NCI-H1694 treated with DMSO at 0.1 percent for 48 hours (cell line): Measurements from ENCODE around the gene FRG1.
"Not testable (repeated sequence)": the region's sequence is repeated elsewhere in the genome, so short reads cannot be mapped to it uniquely, and the experiment has no call there.

Experiments used
- DNase-seq: peaks from one replicate; lab custom pipeline; 2025; lab: John Stamatoyannopoulos, UW

The FRG1 gene

DNA sequence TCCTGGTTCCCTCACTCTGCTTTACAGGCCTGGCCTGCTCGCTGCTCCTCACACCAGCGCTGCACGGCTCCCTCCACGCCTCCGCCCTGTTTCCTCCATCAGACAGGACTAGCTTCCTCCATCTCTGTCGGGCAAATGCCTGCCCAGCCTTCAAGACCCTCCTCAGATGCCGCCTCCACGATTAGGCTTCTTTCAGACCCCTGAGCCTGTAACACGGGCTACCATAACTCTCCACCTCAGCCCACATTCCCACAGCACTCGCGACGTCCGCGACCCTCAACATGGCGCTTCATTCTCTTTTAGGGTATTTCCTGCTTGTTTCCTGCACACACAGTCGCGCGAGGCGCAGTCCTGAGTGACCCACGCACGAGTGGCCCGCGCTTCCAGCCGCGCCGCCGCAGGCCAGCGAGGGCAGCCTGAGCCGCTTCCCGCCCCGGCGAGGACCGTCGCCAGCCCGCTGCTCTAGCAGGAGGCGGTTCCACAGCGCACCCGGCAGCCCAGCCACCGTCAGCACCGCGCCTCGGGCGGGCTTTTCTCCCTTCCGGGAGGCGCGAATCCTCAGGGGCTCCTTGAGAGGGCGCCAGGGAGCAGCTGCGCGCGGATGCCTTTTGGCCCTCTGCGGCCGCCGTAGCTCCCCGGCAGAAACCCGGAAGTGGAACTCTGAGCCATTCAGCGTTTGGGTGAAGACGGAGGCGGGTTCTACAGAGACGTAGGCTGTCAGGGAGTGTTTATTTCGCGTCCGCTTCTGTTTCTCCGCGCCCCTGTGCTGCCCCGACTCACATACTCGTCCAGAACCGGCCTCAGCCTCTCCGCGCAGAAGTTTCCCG lies at the start of gene FRG1:
FRG1 (plus strand) TSS at position 695 of the 827 bp plus-strand sequence. CDS start 138 bp downstream, outside the sequence.
- DNase-seq = no peak

DNA sequence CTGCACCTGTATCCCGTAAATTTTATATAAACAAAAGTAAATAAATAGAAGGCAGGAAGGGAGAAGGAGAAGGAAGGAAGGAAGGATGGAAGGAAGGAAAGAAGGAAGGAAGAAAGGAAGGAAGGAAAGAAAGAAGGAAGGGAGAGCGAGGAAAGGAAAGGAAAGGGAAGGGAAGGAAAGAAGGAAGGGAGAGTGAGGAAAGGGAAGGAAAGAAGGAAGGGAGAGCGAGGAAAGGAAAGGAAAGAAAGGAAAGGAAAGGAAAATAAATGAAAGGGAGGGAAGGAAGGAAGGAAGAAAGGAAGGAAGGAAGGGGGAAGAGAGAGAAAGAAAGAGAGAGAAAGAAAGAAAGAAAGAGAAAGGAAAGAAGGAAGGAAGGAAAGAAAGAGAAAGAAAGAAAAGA lies 43.0 kb upstream of the FRG1 start:
- no peak for DNase-seq

- not testable (repeated sequence) for DNase-seq
Measured at GRCh38 chr4:189899481-189900015, 41.1 kb upstream of the FRG1 start.

DNA sequence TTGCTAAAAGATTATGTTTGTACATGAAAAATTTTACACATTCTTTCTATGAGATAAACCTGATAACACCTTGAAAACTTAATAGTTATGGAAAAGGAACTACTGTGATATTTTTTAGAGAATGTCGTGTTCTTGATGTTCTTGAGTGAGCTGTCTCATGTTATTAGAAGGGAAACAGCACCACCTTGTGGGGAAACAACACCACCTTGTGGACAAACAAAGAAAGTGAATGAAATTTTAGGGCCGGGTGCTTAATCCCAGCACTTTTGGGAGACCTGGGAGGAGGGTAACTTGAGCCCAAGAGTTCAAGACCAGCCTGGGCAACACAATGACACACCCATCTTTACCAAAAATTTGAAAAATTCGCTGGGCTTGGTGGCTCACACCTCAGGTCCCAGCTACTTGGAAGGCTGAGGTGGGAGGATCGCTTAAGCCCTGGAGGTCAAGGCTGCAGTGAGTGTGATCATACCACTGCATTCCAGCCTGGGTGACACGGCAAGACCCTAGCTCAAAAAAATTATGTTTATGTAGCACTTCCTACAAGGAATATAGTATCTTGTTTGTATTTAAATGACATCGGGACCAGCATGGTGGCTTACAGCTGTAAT lies 36.1 kb upstream of the FRG1 start:
- DNase-seq = not testable (repeated sequence)

DNA sequence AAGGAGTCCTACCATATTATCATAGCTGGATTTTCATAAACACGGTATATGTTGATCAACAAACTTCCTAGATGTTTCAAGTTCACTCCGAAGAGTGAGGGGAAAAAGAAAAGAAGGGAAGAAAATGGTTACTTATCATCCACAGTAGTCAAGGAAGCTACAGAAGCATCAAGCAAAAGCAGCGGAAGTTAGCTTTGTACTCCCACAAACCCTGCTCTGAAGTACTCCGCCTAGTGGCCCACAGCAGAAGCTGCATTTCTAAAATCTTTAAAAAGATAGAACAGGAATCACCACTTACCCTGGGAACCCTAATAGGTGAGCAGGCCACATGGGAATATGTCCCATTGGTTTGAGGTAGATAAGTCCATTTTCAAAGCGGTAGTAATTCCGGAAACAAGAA lies 28.5 kb upstream of the FRG1 start:
- DNase-seq = no peak

DNA sequence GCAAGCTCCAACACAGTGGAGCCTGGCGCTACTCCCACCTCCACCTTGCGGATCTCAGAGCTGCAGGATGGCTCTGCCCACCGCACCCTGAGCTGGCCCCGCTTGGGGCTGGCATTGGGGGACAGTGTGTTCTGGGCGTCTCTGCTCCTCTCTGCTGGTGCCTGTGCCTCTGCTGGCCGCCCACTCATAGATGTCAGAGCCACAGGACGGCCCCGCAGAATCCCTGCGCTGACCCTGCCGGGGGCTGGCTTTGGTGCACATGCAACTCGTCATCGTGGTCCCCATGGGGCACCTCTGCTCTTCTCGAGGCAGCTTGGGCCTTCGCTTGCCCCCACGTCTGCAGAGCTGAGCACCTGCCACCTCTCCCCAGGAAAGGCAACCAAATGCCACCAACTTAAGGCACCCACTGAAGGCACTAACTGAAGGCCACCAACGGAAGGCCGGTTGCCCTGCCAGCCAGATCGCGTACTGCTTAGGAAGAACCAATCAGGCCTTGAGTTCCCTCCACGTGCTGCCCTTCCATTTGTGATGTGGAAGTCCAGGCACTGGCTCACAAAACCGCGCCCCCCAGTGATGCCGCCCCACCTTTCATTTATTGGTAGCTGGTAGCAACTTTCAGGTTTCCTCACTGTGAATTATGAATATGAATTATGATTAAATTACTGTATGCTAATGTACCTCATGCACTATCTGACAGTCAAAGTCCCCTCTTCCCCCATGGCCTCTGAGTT lies 23.3 kb upstream of the FRG1 start:
- no peak for DNase-seq

DNA sequence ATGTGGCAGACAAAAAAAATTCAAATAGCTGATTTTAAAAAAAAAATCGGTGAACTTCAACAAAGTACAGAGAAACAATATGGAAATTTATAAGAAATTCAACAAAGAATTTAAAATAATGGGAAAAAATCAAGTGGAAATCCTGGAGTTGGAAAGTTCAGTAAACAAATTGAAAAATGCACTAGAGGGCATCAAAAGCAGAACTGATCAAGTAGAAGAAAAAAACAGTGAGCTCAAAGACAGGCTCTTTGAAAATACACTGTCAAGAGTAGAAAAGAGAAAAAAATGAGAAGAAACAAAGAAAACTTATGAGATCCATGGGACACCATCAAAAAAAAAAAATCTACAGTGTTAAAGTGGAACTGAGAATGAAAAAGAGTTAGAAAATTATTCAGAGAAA lies 19.6 kb upstream of the FRG1 start:
- no peak for DNase-seq

GRCh38 chr4:189926742-189927141 lies 13.9 kb upstream of the FRG1 start:
- not testable (repeated sequence) for DNase-seq

- DNase-seq = no peak
Measured at GRCh38 chr4:189941005-189941450, 356 bp downstream of the FRG1 start.

- DNase-seq = not testable (repeated sequence)
Measured at GRCh38 chr4:189942412-189942811, 1.7 kb downstream of the FRG1 start.

GRCh38 chr4:189944077-189944476 lies 3.4 kb downstream of the FRG1 start:
- not testable (repeated sequence) for DNase-seq

- DNase-seq = not testable (repeated sequence)
Measured at GRCh38 chr4:189946906-189947305, 6.2 kb downstream of the FRG1 start.

- not testable (repeated sequence) for DNase-seq
Measured at GRCh38 chr4:189948486-189948885, 7.8 kb downstream of the FRG1 start.

DNA sequence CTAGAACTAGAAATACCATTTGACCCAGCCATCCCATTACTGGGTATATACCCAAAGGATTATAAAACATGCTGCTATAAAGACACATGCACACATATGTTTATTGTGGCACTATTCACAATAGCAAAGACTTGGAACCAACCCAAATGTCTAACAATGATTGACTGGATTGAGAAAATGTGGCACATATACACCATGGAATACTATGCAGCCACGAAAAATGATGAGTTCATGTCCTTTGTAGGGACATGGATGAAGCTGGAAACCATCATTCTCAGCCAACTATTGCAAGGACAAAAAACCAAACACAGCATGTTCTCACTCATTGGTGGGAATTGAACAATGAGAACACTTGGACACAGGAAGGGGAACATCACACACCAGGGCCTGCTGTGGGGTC lies 28.6 kb downstream of the FRG1 start:
- DNase-seq = not testable (repeated sequence)

GRCh38 chr4:189973646-189974045 lies 33.0 kb downstream of the FRG1 start:
- no peak for DNase-seq

- DNase-seq = no peak
Measured at GRCh38 chr4:189974056-189974455, 33.4 kb downstream of the FRG1 start.

DNA sequence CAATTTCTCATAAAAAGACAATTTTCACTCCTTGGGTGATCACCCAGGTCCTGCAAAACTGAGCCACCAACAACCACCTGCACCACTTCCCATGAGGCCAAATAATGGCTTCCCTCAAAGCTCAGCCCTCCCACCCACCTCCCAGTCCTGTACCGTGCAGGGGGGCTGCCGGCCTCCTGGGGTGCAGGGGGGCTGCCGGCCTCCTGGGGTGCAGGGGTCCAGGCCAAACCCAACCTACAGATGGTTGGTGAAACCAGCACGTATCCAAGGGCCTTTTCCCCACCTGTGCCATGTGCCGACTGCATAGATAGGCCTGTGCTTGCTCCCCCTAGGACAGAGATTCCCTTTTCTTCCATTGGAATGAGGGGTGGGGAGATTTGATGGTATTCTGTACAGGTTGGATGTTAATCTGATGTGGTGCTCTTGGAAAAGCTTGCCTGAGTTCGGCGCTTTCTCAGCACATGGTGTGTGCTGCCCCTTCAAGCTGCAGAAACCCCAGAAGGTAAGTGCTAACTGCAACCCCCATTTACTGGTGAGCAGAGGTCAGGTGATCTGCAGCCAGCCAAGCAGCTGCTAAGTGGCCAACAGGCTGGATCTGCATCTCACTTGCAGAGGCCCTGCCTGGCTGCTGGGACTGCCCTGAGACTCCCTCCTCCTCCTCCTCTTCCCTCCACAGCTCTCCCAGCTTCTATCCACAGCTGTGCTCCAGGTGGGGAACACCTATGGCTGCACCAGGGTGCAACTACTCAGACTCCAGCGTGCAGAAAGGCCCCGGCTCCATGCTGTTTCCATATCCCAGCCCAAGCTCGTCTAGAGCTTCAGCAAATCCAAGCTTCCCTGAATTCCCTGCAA lies 38.8 kb downstream of the FRG1 start:
- DNase-seq = no peak

DNA sequence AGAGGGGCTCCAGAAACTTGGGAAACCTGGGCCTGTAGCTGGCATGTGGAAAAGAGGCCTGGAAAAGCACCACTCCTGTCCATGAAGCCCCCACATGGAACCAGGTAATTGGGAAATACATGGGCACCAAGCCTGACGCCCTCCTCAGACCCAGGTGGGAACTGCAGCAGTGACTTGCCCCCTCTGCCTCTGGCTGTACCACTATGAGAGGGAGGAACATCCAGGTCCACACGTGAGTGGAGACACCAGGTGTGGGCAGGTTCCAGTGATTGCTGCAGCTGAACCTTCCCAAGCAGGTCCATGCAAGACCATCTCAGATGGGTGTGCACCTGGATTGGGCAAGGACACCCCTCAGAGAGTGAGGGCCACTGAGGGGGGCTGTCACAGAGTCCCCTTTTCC lies 39.6 kb downstream of the FRG1 start:
- DNase-seq = not testable (repeated sequence)

DNA sequence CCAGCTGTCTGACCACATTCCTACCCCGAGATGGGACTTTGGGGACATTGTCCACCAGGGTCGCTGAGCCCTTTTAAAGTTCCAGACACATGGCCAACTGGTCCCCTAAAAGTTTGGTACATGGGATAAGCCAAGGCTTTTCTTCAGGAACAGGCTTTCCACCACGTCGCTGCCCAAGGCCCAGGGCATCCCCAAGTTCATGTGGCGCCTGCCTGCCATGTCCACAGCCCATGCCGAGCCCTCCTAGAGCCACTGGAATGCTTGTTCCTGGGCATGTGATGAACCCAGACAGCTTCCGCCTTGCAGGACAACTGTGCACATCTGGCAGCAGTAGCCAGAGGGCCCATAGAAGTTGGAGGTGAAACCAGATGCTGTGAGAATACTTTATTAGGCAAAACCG lies 41.3 kb downstream of the FRG1 start:
- DNase-seq = no peak

DNA sequence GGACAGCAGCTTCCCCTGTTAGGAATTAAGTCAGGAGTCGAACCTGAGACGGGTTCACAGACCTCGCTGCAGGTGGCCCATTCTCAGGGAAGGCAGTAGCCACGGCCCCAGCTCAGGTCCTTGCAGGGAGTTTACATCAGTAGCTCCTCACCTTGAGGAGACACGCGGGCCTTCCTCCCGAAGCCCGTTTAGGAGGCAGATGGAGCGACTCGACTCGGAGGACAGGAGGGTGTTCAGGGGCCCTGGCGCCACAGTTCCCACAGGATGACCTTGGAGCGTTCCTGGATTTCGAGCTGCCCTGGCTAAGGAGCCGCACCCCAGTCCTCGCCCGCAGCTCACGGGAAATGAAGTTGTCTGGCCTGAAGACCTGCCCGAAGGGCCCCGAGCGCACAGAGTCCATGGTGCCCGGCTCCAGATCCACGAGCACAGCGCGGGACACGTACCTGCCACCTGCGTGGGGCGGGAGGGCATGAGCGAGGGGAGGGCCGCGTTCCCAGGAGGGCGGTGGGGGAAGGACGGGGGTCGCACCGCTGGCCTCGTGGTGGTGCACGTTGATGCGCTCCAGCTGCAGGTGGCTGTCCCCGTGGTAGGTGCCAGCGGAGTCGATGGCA lies 43.3 kb downstream of the FRG1 start:
- not testable (repeated sequence) for DNase-seq

GRCh38 chr4:189984661-189985060 lies 44.0 kb downstream of the FRG1 start:
- not testable (repeated sequence) for DNase-seq
